Measurements from ENCODE around the gene SRGAP3.

DNA sequence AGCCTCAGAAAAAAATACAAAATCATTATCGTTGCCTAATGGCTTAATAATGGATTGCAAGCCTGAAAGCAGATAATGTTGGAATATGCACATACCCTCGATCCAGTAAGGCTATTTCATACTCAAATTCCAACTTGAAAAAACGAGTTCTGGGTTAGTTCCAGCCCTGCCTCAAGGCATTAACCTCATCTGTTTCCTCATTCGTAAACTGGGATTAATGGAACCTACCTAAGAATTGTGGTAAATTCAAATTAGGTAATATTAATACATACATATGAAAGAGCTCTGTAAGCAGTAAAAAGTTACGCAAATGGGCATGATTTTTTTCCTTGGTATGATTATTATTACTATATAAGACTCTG is 107.5 kb downstream of the SRGAP3 start:
- TF ChIP-seq POLR2AphosphoS5 (IDR thresholded peaks at IDR 0.05; ENCODE audit: low read depth, low read length) (no peak), TAF1 (IDR thresholded peaks at IDR 0.05; ENCODE audit: borderline replicate concordance, low read depth, low read length) (no peak)
